ENCODE measurements around the gene CACHD1.

DNA sequence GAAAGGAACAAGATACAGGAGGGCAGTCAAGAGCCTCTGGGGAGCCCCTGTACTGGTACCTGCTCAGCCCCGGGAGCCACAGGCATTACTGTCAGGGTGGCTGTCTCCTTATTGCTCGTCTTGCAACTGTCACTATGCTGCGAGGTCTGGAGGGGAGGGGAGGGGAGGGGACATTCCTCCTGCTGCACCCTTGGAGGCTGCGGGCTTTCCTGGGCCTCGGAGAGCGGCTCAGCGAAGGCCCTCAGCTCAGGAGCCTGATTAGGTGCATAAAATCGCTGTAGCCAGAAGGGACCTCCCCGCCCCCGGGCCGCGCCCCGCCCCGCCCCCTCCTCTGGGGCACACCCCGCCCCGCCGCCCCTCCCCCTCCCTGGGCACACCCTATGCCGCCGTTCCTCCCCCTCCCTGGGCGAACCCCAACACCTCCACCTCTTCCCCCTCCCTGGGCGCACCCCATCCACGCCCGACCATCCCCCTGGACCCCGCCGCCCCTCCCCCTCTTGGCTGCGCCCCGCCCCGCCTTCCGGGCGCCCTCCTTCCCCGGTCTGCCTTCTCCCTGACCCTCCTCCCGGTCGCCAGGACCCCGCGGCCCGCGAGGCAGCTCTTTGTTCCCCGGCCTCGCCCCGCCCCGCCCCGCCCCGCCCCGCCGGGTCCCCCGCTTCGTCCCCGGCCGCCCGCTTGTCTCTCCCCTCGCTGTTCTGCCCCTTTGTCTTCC, 35.5 kb downstream of the CACHD1 start:
- TF ChIP-seq, protein P1, sequence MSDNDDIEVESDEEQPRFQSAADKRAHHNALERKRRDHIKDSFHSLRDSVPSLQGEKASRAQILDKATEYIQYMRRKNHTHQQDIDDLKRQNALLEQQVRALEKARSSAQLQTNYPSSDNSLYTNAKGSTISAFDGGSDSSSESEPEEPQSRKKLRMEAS (IDR thresholded peaks at IDR 0.05), result no peak
- TF ChIP-seq, protein P2, sequence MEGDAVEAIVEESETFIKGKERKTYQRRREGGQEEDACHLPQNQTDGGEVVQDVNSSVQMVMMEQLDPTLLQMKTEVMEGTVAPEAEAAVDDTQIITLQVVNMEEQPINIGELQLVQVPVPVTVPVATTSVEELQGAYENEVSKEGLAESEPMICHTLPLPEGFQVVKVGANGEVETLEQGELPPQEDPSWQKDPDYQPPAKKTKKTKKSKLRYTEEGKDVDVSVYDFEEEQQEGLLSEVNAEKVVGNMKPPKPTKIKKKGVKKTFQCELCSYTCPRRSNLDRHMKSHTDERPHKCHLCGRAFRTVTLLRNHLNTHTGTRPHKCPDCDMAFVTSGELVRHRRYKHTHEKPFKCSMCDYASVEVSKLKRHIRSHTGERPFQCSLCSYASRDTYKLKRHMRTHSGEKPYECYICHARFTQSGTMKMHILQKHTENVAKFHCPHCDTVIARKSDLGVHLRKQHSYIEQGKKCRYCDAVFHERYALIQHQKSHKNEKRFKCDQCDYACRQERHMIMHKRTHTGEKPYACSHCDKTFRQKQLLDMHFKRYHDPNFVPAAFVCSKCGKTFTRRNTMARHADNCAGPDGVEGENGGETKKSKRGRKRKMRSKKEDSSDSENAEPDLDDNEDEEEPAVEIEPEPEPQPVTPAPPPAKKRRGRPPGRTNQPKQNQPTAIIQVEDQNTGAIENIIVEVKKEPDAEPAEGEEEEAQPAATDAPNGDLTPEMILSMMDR (IDR thresholded peaks at IDR 0.05 in 2 of 3, conservative IDR thresholded peaks at IDR 0.05 in 1 of 3; ENCODE audit: borderline replicate concordance in 1 of 3, insufficient read depth in 1 of 3, low read depth in 2 of 3, low read length in 2 of 3), result no peak
- TF ChIP-seq, protein P3, sequence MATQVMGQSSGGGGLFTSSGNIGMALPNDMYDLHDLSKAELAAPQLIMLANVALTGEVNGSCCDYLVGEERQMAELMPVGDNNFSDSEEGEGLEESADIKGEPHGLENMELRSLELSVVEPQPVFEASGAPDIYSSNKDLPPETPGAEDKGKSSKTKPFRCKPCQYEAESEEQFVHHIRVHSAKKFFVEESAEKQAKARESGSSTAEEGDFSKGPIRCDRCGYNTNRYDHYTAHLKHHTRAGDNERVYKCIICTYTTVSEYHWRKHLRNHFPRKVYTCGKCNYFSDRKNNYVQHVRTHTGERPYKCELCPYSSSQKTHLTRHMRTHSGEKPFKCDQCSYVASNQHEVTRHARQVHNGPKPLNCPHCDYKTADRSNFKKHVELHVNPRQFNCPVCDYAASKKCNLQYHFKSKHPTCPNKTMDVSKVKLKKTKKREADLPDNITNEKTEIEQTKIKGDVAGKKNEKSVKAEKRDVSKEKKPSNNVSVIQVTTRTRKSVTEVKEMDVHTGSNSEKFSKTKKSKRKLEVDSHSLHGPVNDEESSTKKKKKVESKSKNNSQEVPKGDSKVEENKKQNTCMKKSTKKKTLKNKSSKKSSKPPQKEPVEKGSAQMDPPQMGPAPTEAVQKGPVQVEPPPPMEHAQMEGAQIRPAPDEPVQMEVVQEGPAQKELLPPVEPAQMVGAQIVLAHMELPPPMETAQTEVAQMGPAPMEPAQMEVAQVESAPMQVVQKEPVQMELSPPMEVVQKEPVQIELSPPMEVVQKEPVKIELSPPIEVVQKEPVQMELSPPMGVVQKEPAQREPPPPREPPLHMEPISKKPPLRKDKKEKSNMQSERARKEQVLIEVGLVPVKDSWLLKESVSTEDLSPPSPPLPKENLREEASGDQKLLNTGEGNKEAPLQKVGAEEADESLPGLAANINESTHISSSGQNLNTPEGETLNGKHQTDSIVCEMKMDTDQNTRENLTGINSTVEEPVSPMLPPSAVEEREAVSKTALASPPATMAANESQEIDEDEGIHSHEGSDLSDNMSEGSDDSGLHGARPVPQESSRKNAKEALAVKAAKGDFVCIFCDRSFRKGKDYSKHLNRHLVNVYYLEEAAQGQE (IDR thresholded peaks at IDR 0.05; ENCODE audit: low read depth), result no peak
- TF ChIP-seq EGR1 (IDR thresholded peaks at IDR 0.05; ENCODE audit: low read depth) (no peak), FOSL1 (IDR thresholded peaks at IDR 0.05; ENCODE audit: low read depth) (no peak), EZH2 (IDR thresholded peaks at IDR 0.05) (no peak)

All from HCT116 (cell line).